Loucy (cell line): ENCODE measurements around the gene PIGU.

ENCODE experiments used
- H2AFZ ChIP-seq: fragments of 200-600 bp; sonication (generic); 2 replicates; pipeline ENCODE4 v1.6.0; 2016; ENCODE audit warnings: antibody characterized with exemption, mild to moderate bottlenecking, low read length, moderate library complexity
- H3F3A ChIP-seq: fragments of 200-600 bp; 2 replicates; pipeline ENCODE4 v1.6.0; 2016; ENCODE audit warnings: antibody characterized with exemption, low read depth, mild to moderate bottlenecking
- H3K27me3 ChIP-seq: fragments of 200-600 bp; sonication (generic); 2 replicates; pipeline ENCODE4 v1.6.1; 2014; ENCODE audit warnings: low read length, mild to moderate bottlenecking; ENCODE audit not compliant: insufficient read depth, poor library complexity, severe bottlenecking
- H3K36me3 ChIP-seq: fragments of 200-600 bp; sonication (generic); 2 replicates; pipeline ENCODE4 v1.6.1; 2016; ENCODE audit warnings: low read length; ENCODE audit not compliant: insufficient read depth
- H3K4me1 ChIP-seq: fragments of 200-600 bp; sonication (generic); 2 replicates; pipeline ENCODE4 v1.5.1; 2014; ENCODE audit warnings: low read length, mild to moderate bottlenecking; ENCODE audit not compliant: insufficient read depth, poor library complexity, severe bottlenecking
- H3K4me2 ChIP-seq: fragments of 200-600 bp; sonication (generic); 2 replicates; pipeline ENCODE4 v1.6.0; 2014; ENCODE audit warnings: antibody characterized with exemption, low read length, low read depth, mild to moderate bottlenecking; ENCODE audit not compliant: poor library complexity, severe bottlenecking
- H3K4me3 ChIP-seq: fragments of 200-600 bp; sonication (generic); 2 replicates; pipeline ENCODE4 v1.5.1; 2014; ENCODE audit warnings: low read length, mild to moderate bottlenecking, mixed read lengths; ENCODE audit not compliant: poor library complexity, severe bottlenecking
- H3K79me2 ChIP-seq: fragments of 200-600 bp; sonication (generic); 2 replicates; pipeline ENCODE4 v1.6.1; 2014; ENCODE audit warnings: low read length; ENCODE audit not compliant: insufficient read depth
- H3K9ac ChIP-seq: fragments of 200-600 bp; sonication (generic); 2 replicates; pipeline ENCODE4 v1.6.0; 2014; ENCODE audit warnings: mild to moderate bottlenecking, low read depth, low read length, moderate library complexity; ENCODE audit not compliant: poor library complexity, severe bottlenecking
- H3K9me2 ChIP-seq: fragments of 200-600 bp; sonication (generic); replicated peaks from 2 replicates; pipeline ENCODE4 v1.6.1; 2016; ENCODE audit warnings: low read depth, low read length, mixed read lengths
- H3K9me3 ChIP-seq: fragments of 200-600 bp; sonication (generic); 2 replicates; pipeline ENCODE4 v1.6.1; 2014; ENCODE audit warnings: mild to moderate bottlenecking, antibody characterized with exemption, low read length, low read depth; ENCODE audit not compliant: insufficient read depth
- H4K20me1 ChIP-seq: fragments of 200-600 bp; sonication (generic); 2 replicates; pipeline ENCODE4 v1.6.0; 2014; ENCODE audit warnings: antibody characterized with exemption, low read length, mild to moderate bottlenecking; ENCODE audit not compliant: insufficient read depth, poor library complexity, severe bottlenecking
- CTCF ChIP-seq: fragments of 200-600 bp; sonication (generic); conservative IDR thresholded peaks from 2 replicates; pipeline ENCODE4 v1.5.1; 2014; ENCODE audit warnings: mild to moderate bottlenecking, antibody characterized with exemption, low read length
- EZH2phosphoT487 ChIP-seq: fragments of 200-600 bp; IDR thresholded peaks from 2 replicates; pipeline ENCODE4 v1.6.1; 2018; ENCODE audit warnings: antibody characterized with exemption, mild to moderate bottlenecking, moderate library complexity, borderline replicate concordance

Gene PIGU

GRCh38 chr20:34535301-34535840 lies 141.5 kb downstream of the PIGU start:
- H4K20me1 ChIP-seq = peaks cover 4% of the 10 kb centered on the region
- no peak overlapping the region for H3K9ac ChIP-seq
- H3K9me2 ChIP-seq = no peaks in the 10 kb centered on the region
- no peak overlapping the region for H2AFZ ChIP-seq
- H3K79me2 ChIP-seq = peaks cover 17% of the 10 kb centered on the region; the same call in 1 of the 2 replicates
- no peaks in the 10 kb centered on the region for H3F3A ChIP-seq
- no peaks in the 10 kb centered on the region for H3K27me3 ChIP-seq
- H3K4me2 ChIP-seq = no peak overlapping the region
- peaks cover 81% of the 10 kb centered on the region; the same call in 1 of the 2 replicates for H3K36me3 ChIP-seq
- H3K9me3 ChIP-seq = no peaks in the 10 kb centered on the region
- TF ChIP-seq EZH2phosphoT487 (no peak), CTCF (no peak)
- no peaks in the 10 kb centered on the region for H3K4me1 ChIP-seq
- no peak overlapping the region for H3K4me3 ChIP-seq

GRCh38 chr20:34534391-34535165 lies 142.3 kb downstream of the PIGU start:
- Histone ChIP-seq H3K36me3 (peaks cover 77% of the 10 kb centered on the region; the same call in 1 of the 2 replicates), H3K27me3 (no peaks in the 10 kb centered on the region), H3K9ac (no peak overlapping the region), H3K79me2 (peaks cover 17% of the 10 kb centered on the region; the same call in 1 of the 2 replicates), H3F3A (no peaks in the 10 kb centered on the region), H3K4me3 (no peak overlapping the region), H4K20me1 (peaks cover 4% of the 10 kb centered on the region), H3K4me2 (no peak overlapping the region), H3K9me2 (no peaks in the 10 kb centered on the region), H3K9me3 (no peaks in the 10 kb centered on the region), H2AFZ (no peak overlapping the region), H3K4me1 (no peaks in the 10 kb centered on the region)
- no peak for TF ChIP-seq EZH2phosphoT487
- no peak for TF ChIP-seq CTCF

- no peaks in the 10 kb centered on the region for H3F3A ChIP-seq
- H3K27me3 ChIP-seq = no peaks in the 10 kb centered on the region
- H4K20me1 ChIP-seq = peaks cover 4% of the 10 kb centered on the region
- peaks cover 83% of the 10 kb centered on the region; the same call in 1 of the 2 replicates for H3K36me3 ChIP-seq
- H3K4me2 ChIP-seq = no peak overlapping the region
- TF ChIP-seq CTCF = no peak
- no peak for TF ChIP-seq EZH2phosphoT487
- no peaks in the 10 kb centered on the region for H3K9me3 ChIP-seq
- peaks cover 17% of the 10 kb centered on the region; the same call in 1 of the 2 replicates for H3K79me2 ChIP-seq
- no peak overlapping the region for H3K4me3 ChIP-seq
- H3K9me2 ChIP-seq = no peaks in the 10 kb centered on the region
- no peak overlapping the region for H3K9ac ChIP-seq
- no peaks in the 10 kb centered on the region for H3K4me1 ChIP-seq
- H2AFZ ChIP-seq = no peak overlapping the region
These were observed 144.1 kb downstream of the PIGU start for GRCh38 chr20:34532756-34533155.
